Ovary (tissue), 3 donors: ENCODE results near the gene PSMG1.

Source experiments
- POLR2A ChIP-seq: fragments of 450-650 bp; IDR thresholded peaks from one replicate; pipeline ENCODE4 v1.6.1; 2017; ENCODE audit warnings: antibody characterized with exemption, mild to moderate bottlenecking, moderate library complexity
- TF ChIP-seq, protein P1 (sequence below), 3 donors: fragments of 450-650 bp in 2 of 3; fragments of 200-600 bp in 1 of 3; IDR thresholded peaks; one replicate each; pipeline versions ENCODE4 v1.5.1 to v1.8.0; 2016 to 2022; ENCODE audit warnings: antibody characterized with exemption in 3 of 3, mild to moderate bottlenecking in 1 of 3
- donor health status: DM: no; HTN: no; CAD: no.

DNA sequence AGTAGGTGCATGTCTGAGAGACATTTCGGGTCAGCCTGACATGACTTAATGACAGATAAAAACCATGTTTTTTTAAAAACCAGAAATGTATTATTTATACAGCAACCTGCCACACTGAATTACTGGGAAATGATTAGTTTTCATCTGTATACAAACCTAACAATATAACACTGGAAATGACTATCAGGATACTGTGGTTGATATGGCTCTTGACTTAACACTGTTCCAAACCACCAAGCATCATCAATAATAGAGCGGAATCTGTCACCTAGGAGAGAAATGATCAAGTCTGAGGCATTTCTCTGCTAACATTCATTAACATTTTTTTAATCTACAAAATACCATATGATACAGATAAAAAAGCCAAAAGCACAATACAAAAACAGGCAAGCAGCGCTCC, 41.7 kb upstream of the PSMG1 start:
- TF ChIP-seq POLR2A: no peak
- TF ChIP-seq, protein P1, sequence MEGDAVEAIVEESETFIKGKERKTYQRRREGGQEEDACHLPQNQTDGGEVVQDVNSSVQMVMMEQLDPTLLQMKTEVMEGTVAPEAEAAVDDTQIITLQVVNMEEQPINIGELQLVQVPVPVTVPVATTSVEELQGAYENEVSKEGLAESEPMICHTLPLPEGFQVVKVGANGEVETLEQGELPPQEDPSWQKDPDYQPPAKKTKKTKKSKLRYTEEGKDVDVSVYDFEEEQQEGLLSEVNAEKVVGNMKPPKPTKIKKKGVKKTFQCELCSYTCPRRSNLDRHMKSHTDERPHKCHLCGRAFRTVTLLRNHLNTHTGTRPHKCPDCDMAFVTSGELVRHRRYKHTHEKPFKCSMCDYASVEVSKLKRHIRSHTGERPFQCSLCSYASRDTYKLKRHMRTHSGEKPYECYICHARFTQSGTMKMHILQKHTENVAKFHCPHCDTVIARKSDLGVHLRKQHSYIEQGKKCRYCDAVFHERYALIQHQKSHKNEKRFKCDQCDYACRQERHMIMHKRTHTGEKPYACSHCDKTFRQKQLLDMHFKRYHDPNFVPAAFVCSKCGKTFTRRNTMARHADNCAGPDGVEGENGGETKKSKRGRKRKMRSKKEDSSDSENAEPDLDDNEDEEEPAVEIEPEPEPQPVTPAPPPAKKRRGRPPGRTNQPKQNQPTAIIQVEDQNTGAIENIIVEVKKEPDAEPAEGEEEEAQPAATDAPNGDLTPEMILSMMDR (IDR thresholded peaks at IDR 0.05): no peak
